Fibroblast of skin of left quadriceps (primary cell): ENCODE measurements around the gene SPTY2D1.
"Not testable (repeated sequence)": the region's sequence is repeated elsewhere in the genome, so short reads cannot be mapped to it uniquely, and the experiment has no call there.

Source experiments
- DNase-seq, 2 experiments: peaks; one replicate each; pipeline ENCODE4 v3.0.0-alpha.2; 2013; ENCODE audit warnings: low read depth in 2 of 2

The SPTY2D1 gene

GRCh38 chr11:18618342-18619025 lies 15.7 kb downstream of the SPTY2D1 start:
- no peak for DNase-seq

DNA sequence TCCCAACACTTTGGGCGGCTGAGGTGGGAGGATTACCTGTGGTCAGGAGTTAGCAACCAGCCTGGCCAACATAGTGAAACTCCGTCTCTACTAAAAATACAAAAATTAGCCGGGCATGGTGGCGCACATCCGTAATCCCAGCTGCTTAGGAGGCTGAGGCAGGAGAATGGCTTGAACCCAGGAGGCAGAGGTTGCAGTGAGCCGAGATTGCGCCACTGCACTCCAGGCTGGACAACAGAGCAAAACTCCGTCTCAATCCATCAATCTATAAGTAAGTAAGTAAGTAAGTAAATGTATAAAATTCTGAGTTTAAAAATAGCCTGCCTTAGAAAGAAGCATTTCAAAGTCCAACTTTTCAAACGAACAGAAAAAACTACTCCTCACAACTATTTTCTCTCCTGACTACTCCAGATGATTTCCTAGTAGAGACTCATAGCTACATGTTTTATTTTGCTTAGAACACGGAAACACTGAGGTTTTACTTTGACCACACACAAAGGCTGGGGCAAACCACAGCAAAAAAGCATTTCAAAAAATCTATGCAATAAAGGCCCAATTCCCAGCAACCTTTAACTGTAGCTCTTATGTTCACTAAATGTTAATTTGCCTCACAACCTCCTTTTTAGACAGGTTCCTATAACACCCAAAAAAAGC lies 16.3 kb downstream of the SPTY2D1 start:
- no peak for DNase-seq

- no peak for DNase-seq
Observed at GRCh38 chr11:18615628-18616392, 18.3 kb downstream of the SPTY2D1 start.

DNA sequence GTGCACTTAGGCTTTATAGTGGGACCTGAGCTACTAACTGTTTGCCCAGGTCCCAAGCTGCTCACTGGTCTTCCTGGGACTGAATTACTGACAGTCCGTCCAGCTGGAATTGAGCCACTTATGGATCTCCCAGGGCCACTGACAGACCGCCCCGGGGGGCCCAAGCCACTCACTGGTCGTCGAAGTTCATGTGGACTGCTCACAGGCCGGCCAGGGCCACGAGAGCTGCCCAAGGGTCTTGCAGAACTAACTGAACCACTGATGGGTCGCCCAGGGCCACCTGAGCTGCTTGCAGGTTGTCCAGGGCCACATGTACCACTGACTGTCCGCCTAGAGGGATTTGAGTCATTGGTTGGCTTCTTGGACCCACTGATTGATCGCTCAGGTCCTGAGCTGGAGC lies 19.5 kb downstream of the SPTY2D1 start:
- DNase-seq, result no peak

DNA sequence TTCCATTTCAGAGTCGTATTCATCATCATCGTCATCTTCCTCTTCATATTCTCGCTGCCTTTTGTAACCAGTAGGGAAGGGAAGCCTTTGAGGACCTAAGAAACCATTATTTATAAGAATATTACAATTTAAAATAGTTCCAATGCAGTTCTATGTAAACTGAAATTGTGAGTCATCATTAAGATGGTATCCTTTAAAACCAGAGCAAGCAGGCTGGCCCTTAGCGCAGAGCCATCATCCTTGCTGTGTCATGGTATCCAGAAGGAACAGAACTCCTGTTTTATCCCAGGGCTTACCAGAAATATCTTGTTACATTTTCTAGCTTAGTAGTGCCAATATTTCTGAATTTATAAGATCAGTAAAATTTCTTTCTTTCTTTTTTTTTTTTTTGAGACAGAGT lies 21.7 kb downstream of the SPTY2D1 start:
- no peak for DNase-seq

- no peak for DNase-seq
Observed at GRCh38 chr11:18611196-18611595, 22.9 kb downstream of the SPTY2D1 start.

- DNase-seq, result no peak
Observed at GRCh38 chr11:18608376-18608775, 25.8 kb downstream of the SPTY2D1 start.

- DNase-seq, result no peak
Observed at GRCh38 chr11:18600915-18601569, 33.1 kb downstream of the SPTY2D1 start.

DNA sequence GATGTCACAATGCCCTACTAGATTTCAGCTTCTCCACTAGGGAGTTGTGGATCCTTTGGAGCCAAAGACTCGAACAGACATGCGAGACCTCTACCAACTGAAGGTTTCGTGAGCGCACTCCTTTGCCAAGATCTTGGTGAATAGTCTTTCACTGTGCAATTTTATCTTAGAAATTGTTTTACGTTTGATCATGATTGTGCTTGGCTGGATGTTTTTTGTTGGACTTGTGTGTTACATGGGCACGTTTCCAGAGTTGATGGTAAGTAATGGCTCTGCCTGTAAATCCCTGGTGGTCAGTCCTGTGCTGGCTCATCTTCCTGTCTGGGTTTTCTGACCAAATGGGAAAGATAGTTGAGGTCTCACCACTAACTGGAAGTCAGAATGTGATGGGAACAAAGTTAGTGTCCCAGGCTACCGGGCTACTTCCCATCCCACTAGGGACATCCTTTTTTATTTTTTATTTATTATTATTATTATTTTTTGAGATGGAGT lies 34.4 kb downstream of the SPTY2D1 start, which contains the start of gene MISFA:
TSS of gene MISFA (plus strand) at position 51 of the 492 bp plus-strand sequence. CDS start at position 191, 140 bp downstream.
- no peak for DNase-seq

DNA sequence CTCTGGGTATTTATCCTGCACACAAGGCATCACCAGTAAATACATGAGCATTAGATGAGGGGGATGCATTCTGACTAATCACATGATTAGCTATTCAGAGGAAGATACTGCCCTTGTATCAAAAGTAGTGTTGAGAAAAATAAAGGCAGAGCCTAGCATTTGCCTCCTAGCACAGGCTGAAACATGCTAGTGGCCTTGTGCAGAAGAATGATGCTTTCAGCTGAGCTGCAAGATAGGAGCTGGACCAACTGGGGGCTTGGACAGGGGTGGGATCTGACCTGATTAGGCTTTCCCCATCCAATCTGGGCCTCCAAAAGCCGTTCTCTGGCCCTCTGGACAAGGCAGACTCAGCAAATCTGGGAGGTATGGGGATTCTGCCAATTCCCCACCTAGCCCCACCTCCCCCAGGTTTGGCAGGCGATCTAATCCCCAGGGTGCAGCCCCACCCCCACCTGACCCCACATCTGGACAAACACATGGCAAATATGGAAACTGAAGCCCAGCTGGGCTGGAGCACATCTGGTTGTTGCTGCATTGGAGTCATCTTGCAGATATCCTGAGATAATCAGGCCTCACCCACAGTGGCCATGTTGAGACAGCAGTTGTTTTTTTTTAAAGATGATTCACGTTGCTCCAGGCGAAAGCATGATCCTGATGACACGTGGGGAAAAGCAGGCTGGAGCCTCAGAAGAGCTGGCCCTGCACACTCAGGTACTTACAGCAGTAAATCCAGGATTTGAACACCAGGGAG lies 39.0 kb downstream of the SPTY2D1 start:
- DNase-seq, result no peak

GRCh38 chr11:18594088-18594487 lies 40.1 kb downstream of the SPTY2D1 start:
- not testable (repeated sequence) for DNase-seq

GRCh38 chr11:18590571-18590970 lies 43.6 kb downstream of the SPTY2D1 start:
- DNase-seq, result no peak

GRCh38 chr11:18588297-18589252 lies 45.6 kb downstream of the SPTY2D1 start, which contains the start of gene UEVLD:
Gene UEVLD (minus strand): TSS chr11:18588734. CDS start chr11:18588654, 80 bp downstream.
- peak; percentile 68 for DNase-seq

DNA sequence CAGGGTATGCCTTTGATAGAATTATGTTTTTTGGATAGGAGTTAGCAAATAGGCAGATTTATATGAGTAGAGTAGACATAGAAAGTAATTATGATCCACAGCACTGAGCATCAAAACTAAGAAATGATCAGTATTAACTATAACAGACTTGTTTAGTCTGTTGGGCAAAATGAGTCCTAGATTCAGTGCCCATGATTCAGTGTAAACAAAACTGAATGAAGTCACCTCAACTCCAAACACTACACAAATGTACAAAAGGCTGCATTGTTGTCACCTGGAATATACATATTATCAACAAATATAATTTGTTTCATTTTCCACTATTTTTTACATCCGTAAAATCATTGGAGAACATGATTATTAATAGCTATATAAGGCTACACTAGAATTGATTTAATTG lies 52.3 kb downstream of the SPTY2D1 start:
- DNase-seq, result no peak

DNA sequence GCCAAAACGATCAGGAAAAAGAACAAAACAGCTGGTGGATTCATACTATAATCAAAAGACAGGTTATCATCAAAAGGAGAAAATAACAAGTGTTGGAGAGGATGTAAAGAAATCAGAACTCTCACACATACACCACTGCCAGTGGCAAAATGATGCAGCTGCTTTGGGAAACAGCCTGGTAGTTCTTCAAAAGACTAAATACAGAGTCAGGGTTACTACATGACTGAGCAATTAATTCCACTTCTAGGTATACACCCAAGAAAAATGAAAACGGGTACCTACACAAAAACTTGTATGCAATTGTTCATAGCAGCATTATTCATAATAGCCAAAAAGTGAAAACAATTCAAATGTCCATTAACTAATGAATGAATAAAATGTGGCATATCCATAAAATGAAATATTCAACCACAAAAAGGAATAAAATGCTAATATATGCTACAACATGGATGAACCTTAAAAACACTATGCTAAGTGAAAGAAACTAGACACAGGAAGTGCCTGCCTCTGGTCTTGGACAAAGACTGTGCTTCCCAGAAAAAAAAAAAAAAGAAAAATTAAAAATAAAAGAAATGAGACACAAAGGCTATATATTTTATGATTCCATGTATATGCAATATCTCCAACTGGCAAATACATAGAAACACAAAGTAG lies 53.9 kb downstream of the SPTY2D1 start:
- DNase-seq, result no peak

DNA sequence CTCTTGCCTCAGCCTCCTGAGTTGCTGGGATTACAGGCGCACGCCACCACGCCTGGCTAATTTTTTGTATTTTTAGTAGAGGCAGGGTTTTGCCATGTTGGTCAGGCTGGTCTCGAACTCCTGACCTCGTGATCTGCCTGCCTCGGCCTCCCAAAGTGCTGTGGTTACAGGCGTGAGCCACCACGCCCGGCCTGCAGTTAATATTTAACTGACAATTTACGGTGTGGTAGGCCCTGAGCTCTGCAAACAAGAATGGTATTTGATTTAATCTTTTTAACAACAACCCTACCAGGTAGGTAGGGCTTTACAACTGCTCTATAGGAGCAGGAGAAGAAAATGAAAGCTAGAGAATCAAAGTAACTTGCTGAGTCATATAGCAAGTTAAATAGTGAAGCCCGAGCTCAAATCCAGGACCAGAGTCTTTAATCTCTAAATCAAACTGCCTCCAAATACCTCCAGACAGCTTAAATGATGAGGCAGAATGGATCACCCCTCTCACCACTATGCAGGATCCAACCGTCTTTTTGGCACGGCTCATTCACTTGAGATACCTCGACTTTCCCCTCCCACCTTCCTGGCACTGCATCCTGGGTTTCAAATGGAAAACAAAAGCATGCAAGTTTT lies 55.1 kb downstream of the SPTY2D1 start:
- no peak for DNase-seq

DNA sequence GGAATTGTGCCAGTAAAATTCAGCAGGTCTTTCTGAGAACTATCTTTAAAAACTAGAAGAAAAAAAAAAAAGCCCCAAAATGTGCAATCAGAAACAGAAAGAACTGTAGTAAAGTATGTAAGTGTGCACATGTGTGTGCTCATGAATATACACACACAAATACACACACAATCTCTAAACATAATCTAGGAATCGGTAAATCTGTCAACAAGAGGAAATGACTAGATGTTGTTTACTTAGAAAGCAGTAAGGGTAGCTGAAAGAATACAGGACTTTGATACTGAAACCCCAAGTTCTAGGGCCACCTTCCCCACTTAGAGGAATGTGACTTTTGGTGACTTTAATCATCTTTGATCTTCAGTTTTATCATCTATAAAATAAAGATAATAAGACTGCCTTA lies 58.8 kb downstream of the SPTY2D1 start:
- no peak for DNase-seq

- DNase-seq, result peak; percentile 25 to 34
Observed at GRCh38 chr11:18567081-18567480, 67.1 kb downstream of the SPTY2D1 start.

DNA sequence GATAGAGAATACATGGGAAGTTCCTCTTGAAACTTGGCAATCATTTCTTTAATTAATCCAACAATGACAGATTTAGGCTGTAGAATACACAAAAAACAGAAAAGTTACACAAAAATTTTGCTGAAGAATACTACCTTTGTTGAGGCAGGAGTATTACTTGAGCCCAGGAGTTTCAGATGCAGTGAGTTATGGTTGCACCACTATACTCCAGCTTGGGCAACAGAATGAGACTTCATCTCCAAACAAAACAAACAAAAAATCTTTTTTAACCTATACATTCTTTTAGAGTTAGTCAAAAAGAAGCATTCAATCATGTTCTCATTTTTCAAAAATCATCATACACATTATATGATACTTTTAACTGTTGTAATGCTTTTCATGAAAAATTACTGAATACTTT lies 67.7 kb downstream of the SPTY2D1 start:
- DNase-seq, result no peak
